ENCODE measurements around the gene PRMT1. TPM values are rescaled to one million over a fixed set of nuclear protein-coding genes. Genes with fewer than 3 reads are reported as not detected.
A peak's percentile ranks its signal among the peaks of the same experiment; 100 is the strongest.

The PRMT1 gene
- total and polyA plus RNA-seq, 9 of the 15 experiments (the other 6 are each of a cell fraction or from before 2014, with no cell fraction given), result 13.3 to 464 (median 326) TPM

DNA sequence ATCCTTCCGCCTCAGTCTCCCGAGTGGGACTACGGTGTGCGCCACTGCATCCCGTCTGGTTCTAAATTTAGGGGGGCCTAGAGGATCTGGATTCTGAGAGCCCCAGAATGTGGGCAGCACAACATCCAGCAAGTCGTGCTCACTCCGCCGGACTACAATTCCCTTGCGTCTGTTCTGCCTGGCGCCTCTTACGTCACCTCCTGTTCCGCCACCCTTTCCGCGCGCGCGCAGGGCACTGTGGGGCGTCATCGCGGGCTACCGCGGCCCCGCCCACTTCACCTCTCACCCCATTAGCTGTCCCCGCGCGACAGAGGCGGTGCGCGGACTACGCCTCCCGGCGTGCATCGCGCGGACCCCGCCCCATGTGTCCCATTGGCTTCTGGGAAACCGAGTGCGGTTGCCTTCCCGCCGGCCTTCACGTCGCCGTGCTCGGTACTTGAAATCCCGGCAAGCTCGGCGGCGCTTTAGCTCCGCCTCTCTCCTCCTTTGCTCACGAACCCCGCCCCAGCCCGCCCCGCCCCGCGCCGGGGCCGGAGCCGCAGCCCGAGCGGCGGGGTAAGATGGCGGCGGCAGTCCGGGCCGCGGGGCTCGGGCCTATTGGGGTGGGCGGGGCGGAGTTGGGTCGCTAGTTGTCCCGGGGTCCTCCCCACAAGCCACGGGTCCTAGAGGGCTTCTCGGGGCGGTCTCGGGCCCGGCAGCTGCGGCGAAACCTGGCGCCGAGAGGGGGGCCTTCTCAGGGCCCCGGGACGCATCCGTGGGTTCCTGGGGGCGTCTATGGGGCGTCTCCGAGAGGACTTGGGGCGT lies 35.2 kb upstream of the PRMT1 start, which contains the start of gene SCAF1 (continued):
- TF ChIP-seq, protein P1, sequence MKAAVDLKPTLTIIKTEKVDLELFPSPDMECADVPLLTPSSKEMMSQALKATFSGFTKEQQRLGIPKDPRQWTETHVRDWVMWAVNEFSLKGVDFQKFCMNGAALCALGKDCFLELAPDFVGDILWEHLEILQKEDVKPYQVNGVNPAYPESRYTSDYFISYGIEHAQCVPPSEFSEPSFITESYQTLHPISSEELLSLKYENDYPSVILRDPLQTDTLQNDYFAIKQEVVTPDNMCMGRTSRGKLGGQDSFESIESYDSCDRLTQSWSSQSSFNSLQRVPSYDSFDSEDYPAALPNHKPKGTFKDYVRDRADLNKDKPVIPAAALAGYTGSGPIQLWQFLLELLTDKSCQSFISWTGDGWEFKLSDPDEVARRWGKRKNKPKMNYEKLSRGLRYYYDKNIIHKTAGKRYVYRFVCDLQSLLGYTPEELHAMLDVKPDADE (conservative IDR thresholded peaks at IDR 0.05; ENCODE audit: control insufficient read depth, low read depth, low read length), result peak; percentile 99
- TF ChIP-seq HNRNPH1 (optimal IDR thresholded peaks at IDR 0.05; ENCODE audit: low read depth, low read length) (no peak), FOXJ3 (CRISPR knock-in tag; IDR thresholded peaks at IDR 0.05) (no peak), PYGO2 (tag; IDR thresholded peaks at IDR 0.05) (no peak), HDAC2 (IDR thresholded peaks at IDR 0.05) (no peak), MAFK (IDR thresholded peaks at IDR 0.05; ENCODE audit: low read length) (no peak), PBX2 (CRISPR knock-in tag; IDR thresholded peaks at IDR 0.05; ENCODE audit: low read depth) (no peak), PBX2 (tag; conservative IDR thresholded peaks at IDR 0.05; ENCODE audit: low read depth) (no peak), SUPT5H (IDR thresholded peaks at IDR 0.05) (peak; percentile 85), RB1 (IDR thresholded peaks at IDR 0.05; ENCODE audit: low read depth) (peak; percentile 88)
- TF ChIP-seq, protein P2, sequence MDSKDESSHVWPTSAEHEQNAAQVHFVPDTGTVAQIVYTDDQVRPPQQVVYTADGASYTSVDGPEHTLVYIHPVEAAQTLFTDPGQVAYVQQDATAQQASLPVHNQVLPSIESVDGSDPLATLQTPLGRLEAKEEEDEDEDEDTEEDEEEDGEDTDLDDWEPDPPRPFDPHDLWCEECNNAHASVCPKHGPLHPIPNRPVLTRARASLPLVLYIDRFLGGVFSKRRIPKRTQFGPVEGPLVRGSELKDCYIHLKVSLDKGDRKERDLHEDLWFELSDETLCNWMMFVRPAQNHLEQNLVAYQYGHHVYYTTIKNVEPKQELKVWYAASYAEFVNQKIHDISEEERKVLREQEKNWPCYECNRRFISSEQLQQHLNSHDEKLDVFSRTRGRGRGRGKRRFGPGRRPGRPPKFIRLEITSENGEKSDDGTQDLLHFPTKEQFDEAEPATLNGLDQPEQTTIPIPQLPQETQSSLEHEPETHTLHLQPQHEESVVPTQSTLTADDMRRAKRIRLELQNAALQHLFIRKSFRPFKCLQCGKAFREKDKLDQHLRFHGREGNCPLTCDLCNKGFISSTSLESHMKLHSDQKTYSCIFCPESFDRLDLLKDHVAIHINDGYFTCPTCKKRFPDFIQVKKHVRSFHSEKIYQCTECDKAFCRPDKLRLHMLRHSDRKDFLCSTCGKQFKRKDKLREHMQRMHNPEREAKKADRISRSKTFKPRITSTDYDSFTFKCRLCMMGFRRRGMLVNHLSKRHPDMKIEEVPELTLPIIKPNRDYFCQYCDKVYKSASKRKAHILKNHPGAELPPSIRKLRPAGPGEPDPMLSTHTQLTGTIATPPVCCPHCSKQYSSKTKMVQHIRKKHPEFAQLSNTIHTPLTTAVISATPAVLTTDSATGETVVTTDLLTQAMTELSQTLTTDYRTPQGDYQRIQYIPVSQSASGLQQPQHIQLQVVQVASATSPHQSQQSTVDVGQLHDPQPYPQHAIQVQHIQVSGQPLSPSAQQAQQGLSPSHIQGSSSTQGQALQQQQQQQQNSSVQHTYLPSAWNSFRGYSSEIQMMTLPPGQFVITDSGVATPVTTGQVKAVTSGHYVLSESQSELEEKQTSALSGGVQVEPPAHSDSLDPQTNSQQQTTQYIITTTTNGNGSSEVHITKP (IDR thresholded peaks at IDR 0.05; ENCODE audit: partially characterized antibody), result peak; percentile 36
- TF ChIP-seq, protein P3, sequence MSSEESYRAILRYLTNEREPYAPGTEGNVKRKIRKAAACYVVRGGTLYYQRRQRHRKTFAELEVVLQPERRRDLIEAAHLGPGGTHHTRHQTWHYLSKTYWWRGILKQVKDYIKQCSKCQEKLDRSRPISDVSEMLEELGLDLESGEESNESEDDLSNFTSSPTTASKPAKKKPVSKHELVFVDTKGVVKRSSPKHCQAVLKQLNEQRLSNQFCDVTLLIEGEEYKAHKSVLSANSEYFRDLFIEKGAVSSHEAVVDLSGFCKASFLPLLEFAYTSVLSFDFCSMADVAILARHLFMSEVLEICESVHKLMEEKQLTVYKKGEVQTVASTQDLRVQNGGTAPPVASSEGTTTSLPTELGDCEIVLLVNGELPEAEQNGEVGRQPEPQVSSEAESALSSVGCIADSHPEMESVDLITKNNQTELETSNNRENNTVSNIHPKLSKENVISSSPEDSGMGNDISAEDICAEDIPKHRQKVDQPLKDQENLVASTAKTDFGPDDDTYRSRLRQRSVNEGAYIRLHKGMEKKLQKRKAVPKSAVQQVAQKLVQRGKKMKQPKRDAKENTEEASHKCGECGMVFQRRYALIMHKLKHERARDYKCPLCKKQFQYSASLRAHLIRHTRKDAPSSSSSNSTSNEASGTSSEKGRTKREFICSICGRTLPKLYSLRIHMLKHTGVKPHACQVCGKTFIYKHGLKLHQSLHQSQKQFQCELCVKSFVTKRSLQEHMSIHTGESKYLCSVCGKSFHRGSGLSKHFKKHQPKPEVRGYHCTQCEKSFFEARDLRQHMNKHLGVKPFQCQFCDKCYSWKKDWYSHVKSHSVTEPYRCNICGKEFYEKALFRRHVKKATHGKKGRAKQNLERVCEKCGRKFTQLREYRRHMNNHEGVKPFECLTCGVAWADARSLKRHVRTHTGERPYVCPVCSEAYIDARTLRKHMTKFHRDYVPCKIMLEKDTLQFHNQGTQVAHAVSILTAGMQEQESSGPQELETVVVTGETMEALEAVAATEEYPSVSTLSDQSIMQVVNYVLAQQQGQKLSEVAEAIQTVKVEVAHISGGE (CRISPR knock-in tag; IDR thresholded peaks at IDR 0.05), result peak in 1 of 3 experiments; percentile 91; a peak in 3 of 6 replicates
- TF ChIP-seq, protein P4, sequence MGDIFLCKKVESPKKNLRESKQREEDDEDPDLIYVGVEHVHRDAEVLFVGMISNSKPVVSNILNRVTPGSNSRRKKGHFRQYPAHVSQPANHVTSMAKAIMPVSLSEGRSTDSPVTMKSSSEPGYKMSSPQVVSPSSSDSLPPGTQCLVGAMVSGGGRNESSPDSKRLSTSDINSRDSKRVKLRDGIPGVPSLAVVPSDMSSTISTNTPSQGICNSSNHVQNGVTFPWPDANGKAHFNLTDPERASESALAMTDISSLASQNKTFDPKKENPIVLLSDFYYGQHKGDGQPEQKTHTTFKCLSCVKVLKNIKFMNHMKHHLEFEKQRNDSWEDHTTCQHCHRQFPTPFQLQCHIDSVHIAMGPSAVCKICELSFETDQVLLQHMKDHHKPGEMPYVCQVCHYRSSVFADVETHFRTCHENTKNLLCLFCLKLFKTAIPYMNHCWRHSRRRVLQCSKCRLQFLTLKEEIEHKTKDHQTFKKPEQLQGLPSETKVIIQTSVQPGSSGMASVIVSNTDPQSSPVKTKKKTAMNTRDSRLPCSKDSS (IDR thresholded peaks at IDR 0.05; ENCODE audit: low read depth, partially characterized antibody), result no peak
